GM18498 (cell line): ENCODE measurements around the gene COQ10B.
"Not testable (repeated sequence)": the region's sequence is repeated elsewhere in the genome, so short reads cannot be mapped to it uniquely, and the experiment has no call there.

Experiments used
- ATAC-seq: cut with Tn5 transposase; IDR thresholded peaks from one replicate; pipeline ENCODE4 v1.9.1; 2021; ENCODE audit warnings: mild to moderate bottlenecking, moderate library complexity; ENCODE audit not compliant: unreplicated experiment

COQ10B gene

DNA sequence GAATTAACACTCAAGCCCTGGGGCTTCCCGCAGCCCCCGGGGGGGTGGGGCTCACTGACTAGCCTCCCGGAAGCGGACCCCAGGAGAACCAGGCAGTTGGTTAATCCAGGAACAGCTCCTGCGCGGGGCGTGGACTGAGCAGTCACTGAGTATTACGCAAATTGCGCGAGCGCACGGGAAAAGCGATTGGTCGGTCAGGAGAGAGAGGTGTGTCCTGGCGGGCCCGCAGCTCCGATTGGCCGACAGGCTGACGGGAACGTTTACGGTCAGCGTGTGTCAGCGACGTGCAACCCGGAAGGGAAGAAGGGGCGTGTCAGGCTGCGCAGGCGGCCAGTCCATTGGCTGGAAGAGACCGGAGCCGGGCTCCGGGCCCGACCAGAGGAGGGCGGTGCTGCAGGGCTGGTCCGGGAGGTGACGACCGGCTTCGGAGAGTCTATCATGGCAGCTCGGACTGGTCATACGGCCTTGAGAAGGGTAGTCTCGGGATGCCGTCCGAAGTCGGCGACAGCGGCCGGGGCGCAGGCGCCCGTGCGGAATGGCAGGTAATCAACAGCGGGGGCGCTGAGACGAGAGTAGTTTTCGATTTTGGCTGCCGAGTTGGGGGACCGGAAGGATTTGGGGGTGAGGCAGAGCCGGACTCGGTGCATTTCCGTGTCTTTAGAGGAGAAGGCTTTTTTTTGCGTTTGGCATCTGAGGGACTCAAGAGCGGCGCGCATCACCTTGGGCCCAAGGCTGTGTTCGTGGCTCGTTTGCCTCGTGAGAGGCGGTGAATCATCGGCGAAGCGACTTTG, at the start of gene COQ10B:
Gene COQ10B (plus strand): TSS at position 430 of the 791 bp plus-strand sequence. CDS start 9 bp downstream, at position 439.
- peak; percentile 95 for ATAC-seq

DNA sequence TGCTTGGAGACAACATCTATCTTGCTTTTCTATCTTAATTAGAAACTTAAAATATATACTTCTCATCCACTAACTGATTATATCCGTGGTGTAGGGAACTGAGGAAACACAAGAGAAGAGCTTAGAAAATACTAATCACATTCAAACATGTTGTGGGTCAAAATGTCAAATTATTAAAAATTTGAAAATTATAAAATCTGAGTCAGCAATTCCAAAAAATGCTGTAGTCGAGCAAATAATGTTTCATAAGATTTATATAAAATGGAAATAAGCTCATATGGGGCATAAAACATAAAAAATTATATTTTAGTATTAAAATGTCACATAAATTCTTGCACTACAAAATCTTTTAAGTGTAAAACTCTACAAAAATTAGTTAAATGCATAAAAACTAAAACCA, 47.8 kb upstream of the COQ10B start:
- no peak for ATAC-seq

DNA sequence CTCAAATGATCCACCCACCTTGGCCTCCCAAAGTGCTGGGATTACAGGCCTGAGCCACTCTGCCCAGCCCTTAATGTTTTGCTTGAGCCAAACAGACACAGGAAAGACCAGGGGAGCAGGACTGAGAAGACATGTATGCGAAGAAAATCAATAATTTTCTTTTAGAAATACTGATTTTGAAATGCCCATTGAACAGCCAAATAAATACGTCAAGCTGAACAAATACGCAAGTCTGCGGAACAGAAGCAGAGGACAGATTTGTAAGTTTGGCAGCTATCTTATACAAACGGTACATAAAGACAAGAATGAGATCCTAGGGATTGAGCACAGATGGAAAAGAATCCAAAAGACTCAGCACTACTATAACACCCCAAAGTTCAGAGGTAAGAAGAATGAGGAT, 39.3 kb upstream of the COQ10B start:
- no peak for ATAC-seq

DNA sequence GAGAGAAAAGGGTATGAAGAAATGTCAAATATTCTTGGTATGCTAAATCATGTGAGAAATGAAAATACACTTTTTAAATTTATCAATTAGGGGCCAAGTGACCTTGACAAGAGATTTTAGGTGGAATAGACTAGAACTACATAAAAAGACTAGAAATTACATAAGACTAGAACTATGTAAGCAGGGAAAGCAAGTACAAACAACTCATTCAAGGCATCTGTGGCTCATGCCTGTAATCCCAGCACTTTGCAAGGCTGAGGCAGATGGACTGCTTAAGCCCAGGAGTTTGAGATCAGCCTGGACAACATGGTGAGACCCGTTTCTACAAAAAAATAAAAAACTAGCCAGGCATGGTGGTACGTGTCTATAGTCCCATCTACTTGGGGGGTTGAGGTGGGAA, 38.8 kb upstream of the COQ10B start:
- ATAC-seq: no peak

DNA sequence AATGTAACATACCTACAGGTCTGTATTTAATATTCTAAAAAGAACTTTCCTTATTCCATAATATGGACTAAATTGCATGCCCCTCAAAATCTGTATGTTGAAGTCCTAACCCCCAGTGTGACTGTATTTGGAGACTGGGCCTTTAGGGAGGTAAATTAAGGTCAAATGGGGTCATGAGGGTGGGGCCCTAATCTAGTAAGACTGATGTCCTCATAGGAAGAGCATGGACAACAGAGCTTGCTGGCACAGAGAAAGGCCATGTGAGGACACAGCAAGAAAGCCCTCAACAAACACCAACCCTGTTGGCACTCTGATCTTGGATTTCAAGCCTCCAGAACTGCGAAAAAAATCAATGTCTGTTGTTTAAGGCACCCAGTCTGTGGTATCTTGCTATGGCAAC, 37.1 kb upstream of the COQ10B start:
- no peak for ATAC-seq

DNA sequence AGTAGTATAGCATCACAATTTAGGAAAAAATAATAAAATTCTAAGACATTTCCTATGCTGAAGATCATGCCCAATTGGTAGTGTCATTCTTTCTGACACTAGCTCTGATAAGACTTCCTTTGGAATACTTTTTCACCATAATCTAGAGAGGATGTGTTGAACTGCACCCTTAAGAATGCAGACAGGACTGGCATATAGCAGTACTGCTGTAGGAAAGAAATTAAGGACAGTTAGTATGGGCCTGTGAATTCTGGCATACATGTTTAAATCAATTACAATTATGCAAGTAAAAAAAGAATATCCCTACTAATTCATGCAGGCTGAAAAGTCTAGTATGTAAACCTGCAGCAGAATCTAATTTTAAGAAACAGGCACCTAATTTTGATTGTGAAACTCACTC, 33.9 kb upstream of the COQ10B start:
- ATAC-seq: no peak

DNA sequence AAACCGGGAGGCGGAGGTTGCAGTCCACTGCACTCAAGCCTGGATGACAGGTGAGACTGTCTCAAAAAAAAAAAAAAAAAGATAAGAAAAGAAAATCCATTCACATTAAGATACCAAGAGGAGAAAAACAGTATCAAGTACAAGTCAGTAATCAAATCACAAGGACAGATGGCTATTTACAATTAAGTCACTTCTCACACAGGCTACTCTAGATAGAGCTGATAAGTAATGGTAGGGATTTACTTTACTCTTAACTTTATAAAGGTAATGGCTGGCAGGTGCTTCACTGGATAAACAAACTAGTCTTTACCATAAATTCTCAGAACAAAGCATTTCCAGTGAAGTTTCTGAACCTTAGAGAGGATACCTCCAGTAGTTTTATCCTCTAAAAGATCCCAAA, 30.0 kb upstream of the COQ10B start:
- no peak for ATAC-seq

DNA sequence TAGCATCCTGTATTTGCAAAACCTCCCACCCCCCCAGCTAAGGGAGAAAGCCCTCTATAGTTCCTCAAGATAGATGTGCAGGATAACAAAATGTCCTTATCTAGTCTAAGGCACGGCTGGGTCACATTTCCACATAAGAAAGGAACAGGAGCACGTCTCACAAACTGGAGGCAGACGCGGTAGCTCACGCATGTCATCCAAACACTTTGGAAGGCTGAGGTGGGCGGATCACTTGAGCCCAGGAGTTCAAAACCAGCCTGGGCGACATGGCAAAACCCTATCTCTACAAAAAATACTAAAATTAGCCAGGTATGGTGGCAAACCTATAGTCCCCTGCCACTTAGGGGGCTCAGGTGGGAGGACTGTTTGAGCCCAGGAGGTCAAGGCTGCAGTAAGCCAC, 27.8 kb upstream of the COQ10B start:
- ATAC-seq: no peak

DNA sequence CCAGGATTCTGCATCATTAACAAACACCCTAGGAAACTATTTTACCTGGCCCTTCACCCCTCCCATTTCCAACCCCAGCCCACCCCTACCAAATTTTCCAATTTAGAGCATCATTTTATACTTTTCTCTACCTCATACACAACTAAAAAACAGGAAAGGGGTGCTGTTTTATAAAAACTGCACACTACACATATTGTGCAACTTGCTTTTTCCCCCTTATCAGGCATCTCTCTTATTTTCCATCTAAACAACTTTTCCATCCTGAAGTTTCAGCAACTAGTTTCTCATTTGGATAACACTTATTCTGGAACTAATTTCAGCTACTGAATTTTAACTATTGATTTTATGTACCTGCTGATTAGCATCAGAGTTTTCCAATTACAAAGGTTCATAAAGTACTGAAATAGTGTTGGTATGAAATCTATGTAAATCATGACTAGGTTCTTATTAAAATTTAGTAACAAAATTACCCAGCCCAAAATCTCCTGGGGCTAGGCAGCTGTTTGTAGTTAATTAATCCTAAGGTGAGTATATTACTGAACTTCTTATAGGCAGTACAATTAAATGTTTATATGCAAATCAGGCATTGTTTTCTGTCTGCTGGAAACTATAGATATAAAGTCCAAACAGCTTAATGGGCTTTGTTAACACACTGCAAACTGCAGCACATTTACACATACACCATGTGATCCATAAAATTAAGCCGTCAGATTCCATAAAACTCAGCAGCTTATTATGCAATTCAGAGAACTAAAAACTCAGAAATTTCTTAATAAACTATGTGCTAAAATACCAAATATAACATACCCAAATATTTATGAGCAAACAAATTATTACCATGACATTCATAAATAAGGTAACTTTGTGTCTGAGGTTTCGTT, 26.4 kb upstream of the COQ10B start:
- no peak for ATAC-seq

DNA sequence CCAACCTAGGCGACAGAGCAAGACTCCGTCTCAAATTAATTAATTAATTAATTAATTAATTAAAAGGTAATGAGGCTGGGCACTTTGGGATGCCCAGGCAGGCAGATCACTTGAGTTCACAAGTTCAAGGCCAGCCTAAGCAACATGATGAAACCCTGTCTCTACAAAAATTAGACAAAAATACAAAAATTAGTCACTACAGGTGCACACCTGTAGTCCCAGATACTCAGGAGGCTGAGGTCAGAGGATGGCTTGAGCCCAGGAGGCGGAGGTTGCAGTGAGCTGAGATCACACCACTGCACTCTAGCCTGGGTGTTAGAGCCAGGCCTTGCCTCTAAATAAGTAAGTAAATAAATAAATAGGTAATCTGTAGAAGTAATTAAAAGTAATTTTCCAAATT, 25.4 kb upstream of the COQ10B start:
- ATAC-seq: no peak

DNA sequence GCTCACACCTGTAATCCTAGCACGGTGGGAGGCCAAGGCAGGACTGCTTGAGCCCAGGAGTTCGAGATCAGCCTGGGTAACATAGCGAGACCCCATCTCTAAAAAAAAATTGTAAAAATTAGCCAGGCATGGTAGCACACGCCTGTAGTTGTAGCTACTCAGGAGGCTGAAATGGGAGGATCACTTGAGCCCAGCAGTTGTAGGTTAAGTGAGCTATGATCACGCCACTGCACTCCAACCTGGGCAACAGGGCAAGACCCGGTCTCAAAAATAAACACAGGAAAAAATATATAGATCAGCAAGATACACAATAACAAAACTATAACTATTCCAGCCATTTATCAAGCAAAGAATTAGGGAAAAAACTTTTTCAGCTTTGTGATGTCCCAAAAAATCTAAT, 21.5 kb upstream of the COQ10B start:
- ATAC-seq: no peak

DNA sequence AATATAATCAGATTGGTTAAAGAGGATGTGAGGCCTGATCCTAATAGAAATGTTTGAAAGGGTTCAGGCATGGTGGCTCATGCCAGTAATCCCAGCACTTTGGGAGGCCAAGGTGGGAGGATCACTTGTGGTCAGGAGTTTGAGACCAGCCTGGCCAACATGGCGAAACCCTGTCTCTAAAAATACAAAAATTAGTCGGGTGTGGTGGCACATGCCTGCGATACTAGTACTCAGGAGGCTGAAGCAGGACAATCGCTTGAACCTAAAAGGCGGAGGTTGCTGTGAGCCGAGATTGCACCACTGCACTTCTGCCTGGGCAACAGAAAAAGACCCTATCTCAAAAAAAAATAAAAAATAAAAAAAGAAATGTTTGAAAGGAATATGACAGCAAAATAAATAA, 20.8 kb upstream of the COQ10B start:
- not testable (repeated sequence) for ATAC-seq

DNA sequence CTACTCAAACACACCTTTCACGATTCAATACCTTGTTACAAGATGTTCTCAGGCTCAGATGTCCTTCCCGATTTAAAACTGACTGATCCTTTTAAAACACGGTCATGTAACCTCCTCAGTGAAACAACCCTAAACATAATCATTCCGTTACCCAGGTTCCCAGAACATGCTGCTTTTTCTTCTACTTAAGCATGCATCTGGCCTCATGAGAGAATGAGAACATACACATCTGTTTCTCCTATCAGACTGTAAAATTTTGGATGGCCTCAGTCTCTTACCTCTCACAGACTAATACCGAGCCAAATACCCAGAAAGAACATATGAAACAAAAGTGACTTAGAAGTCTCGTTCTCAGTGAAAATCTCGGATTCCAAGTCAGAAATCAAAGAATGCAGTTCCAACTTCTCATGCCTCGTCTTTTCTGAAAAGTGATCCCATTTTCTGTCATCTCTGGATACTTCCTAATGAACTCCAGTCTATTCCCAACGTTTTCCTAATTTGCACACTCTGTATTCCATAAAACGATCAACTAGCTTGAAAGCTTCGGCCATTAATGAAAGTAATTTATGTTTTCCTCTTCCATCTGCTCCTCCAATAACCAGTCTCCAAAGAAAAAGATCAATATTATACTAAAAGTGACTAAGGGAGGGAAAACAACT, 19.4 kb upstream of the COQ10B start:
- ATAC-seq: no peak

DNA sequence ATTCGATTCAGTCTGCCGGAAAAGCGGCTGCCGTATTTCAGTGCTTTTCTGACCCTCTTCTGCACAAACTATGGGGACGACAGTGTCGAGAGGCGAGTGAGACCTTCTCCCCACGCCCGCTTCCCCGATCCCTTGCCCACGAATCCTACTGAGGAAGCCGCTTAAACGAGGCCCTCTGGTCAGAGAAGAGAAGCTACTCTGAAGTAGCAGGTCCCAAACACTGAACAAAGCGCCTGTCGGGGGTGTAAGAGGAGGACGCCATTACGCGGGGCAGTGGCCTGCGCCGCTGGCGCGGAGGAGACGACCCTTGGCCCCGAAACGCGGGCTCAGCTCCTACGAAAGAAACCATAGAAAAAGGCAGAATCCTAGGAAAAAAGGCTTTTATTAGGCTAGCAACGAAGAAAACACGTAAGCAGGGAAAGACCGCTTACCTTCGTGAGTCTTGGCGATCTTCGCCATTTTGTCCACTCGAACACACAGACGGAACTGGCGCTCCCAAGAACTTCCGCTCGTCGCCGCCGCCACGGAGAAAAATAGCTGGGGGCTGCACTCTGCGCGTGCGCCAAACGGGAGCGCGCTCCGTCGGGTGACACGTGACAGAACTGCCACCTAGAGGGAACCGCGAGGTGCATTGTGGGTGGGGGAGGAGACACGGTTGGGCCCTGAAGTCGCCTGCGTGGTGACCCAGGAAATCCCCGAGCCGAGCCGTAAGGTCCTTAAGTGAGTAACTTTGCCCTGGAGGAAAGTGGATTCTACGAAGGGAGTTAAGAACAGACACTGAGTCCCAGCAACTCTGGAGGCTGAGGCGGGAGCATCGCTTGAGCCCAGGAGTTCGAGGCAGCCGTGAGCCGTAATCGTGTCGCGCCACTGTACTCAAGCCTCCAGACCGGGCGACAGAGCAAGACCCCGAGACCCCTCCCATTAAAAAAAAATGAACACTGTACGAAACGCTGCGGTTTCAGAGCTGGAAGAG, 18.5 kb upstream of the COQ10B start, which contains the start of gene SF3B1:
Gene SF3B1 (minus strand): TSS at position 488 of the 973 bp plus-strand sequence. CDS start 29 bp downstream, at position 459.
- ATAC-seq: peak; percentile 95

DNA sequence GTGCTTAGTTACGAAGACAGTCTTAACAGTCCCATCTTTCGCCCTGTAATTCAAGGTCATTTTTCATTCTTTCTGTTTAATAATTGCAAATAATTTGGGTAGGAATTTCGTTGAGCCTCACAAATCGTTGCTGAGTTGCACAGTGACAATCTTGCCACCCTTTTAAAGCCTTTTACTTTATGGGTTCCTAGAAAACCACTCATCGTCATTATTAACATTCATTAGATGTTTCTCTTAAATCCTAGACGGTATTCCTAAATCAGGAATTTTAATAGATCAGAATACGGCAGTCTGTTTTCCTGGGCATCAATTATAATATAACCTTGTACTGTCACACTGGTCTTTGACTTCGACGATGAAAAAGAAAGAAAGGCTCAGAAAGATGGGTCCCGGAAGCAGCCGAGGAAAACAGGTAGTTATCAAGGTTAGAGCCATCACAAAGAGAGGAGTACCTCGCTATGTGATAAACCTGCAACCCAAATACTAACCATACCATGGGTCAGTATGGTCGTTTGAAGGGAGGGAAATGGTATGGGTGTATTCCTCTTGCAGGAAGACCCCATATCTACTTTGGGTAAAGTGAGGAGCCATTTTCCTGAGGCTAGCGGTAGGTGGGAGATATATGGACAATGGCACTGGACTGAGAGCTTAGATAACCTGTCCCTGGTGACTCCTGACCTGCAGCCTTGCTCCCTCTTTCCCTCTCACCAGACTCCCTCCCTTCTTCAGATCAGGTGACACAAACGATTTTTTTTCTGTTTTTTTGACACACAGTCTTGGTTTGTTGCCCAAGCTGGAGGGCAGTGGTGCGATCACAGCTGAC, 17.5 kb upstream of the COQ10B start:
- no peak for ATAC-seq

DNA sequence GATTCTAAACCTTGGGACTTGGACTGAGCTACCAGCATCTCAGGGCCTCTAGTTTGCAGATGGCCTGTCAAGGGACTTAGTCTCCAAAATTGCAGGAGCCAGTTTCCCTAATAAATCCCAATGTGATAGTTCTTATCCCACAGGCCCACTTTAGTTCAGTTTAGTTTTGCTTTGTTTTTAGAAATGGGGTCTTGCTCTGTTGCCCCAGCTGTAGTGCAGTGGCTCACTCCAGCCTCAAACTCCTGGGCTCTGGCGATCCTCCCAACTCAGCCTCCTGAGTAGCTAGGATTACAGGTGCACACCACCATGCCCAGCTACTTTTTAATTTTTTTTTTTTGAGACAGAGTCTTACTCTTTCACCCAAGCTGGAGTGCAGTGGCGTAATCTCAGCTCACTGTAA, 16.0 kb upstream of the COQ10B start:
- ATAC-seq: no peak

DNA sequence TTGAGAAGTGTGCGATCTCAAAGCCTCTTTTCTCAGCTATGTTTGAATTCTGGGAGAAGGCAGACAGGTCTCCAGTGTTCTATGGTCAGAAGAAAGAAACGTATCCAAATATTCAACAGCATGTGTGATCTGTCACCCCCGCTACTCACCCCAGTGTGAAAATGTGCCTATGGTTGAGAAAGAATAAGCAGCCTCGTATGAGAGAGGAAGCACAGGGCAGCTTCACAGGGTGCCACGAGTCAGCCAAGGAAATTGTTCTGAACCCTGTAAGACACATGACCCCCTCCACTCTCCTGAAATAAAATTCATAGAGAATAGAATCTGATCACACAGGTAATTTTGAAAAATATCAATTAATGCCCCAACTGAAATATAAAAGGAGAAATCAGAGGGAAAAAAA, 10.5 kb upstream of the COQ10B start:
- ATAC-seq: no peak

DNA sequence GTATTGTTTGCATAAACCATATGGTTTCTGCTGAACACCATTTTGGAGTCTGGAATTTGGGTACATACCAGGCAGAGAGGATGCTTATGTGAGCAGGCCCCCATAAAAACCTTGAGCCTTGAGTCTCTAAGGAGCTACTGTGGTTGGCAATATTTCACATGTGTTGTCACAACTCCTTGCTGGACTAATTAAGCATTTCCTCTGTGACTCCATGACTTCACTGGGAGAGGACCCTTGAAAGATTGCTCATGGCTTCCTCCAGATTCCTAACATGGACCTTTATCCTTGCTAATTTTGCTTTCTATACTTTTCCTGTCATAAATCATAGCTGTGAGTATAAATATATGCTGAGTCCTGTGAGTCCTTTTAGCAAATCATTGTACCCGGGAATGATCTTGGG, 7.6 kb upstream of the COQ10B start:
- ATAC-seq: no peak

DNA sequence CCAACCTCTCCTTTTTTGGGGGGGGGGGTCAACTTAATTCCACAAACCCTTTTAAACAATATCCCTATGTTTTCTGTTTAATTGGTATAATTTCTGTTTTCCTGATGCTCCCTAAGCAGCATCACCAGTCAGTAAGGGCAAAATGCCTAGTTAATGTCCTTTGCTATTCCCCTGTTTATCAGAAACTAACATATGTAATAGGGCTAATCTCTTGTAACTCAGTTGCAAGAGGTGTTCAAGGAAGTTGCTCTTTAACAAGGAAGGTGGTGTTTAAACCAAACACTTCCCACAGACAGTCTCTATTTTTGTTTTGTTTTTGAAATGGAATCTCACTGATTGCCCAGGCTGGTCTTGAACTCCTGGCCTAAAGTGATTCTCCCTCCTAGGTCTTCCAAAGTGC, 6.5 kb upstream of the COQ10B start:
- no peak for ATAC-seq
